Fibroblast of pulmonary artery (primary cell): ENCODE results near the gene P3H3.

ENCODE experiments used
- DNase-seq: peaks from one replicate; pipeline ENCODE4 v3.0.0-alpha.2; 2010; ENCODE audit warnings: low read depth
- H3K4me3 ChIP-seq: replicated peaks from 2 replicates; pipeline ENCODE4 v1.5.1; 2011; ENCODE audit warnings: low read depth, mild to moderate bottlenecking, control low read depth, low read length, moderate library complexity
- TF ChIP-seq, protein P1 (sequence below): IDR thresholded peaks from 2 replicates; pipeline ENCODE4 v1.5.1; 2011; ENCODE audit warnings: mild to moderate bottlenecking, control low read depth, low read length, inconsistent platforms; ENCODE audit errors: missing control alignments

P3H3 gene

DNA sequence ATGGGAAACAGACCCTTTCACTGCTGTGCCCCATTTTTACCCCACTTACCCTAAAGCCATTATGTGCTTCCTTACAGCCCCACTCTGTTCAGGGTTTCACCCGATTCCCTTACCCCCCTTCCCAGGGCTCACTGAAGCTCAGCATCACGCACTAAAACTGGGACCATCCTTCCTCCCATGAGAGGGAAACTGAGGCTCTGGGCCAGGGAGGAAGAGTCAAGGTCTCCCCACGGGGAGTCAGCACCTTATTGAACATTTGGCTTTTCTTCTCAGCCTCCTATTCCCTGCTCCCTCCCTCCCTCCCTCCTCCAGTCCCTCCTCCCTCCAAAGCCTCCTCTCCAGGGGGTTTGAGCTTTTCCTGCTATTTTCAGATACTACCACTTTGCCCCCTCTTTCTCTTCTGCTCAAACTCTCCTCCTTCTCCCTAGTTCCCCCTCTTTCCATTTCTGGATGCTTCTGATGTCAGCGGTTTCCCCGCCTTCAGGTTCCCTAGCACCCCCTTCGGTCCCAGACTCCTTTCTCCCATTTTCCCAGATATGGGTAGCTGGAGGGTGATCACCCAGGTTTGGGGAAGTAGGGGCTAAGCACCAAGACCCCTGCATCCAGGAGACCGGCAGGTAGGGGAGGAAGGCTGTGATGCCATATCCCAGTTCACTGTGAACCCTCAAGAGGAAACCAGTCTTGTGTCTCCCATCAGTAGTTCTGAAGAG lies 5.6 kb upstream of the P3H3 start:
- TF ChIP-seq, protein P1, sequence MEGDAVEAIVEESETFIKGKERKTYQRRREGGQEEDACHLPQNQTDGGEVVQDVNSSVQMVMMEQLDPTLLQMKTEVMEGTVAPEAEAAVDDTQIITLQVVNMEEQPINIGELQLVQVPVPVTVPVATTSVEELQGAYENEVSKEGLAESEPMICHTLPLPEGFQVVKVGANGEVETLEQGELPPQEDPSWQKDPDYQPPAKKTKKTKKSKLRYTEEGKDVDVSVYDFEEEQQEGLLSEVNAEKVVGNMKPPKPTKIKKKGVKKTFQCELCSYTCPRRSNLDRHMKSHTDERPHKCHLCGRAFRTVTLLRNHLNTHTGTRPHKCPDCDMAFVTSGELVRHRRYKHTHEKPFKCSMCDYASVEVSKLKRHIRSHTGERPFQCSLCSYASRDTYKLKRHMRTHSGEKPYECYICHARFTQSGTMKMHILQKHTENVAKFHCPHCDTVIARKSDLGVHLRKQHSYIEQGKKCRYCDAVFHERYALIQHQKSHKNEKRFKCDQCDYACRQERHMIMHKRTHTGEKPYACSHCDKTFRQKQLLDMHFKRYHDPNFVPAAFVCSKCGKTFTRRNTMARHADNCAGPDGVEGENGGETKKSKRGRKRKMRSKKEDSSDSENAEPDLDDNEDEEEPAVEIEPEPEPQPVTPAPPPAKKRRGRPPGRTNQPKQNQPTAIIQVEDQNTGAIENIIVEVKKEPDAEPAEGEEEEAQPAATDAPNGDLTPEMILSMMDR = no peak
- H3K4me3 ChIP-seq = peak overlapping the region; percentile 51

DNA sequence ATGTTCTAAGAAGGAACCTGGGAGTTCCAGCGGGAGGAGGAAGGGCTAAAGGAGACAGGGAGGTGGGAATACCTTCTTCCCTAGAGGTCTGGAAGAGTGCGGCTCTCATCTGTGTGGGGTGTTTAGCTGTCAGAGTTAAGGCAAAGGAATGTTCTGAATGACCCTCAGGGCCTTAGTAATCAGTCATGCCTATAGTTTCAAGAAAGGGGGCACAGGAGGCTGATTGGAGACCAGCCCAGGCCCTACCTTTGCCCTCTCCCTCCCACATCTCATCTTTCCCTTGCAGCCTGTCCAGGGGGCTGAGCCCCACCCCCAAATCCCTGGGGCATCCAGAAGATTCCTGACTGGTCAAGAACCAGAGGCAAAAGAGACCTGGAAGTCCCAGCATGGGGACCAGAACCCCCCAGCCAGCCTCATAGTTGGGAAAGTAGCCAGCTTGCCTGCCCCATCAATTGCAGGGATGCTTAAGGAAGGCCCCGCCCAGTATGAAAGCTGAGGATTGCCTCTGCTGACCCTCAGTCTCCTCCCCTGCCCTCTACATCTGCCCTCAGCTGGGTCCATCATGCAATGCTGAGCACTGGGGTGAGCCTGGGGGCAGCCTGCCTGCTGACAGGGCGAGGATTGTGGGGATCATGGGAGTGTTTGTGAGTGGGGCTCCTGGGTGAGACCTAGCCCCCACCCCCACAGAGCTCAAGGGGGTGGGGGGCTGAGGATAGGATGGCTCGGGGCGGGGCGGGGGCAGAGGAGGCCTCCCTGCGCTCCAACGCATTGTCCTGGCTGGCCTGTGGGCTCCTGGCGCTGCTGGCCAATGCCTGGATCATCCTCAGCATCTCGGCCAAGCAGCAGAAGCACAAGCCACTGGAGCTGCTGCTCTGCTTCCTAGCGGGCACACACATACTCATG lies 4.8 kb upstream of the P3H3 start:
- no peak for DNase-seq
- TF ChIP-seq, protein P1 = no peak
- H3K4me3 ChIP-seq = no peak overlapping the region

More for the DNA sequence above, 5.6 kb upstream of the P3H3 start:
- no peak for DNase-seq

DNA sequence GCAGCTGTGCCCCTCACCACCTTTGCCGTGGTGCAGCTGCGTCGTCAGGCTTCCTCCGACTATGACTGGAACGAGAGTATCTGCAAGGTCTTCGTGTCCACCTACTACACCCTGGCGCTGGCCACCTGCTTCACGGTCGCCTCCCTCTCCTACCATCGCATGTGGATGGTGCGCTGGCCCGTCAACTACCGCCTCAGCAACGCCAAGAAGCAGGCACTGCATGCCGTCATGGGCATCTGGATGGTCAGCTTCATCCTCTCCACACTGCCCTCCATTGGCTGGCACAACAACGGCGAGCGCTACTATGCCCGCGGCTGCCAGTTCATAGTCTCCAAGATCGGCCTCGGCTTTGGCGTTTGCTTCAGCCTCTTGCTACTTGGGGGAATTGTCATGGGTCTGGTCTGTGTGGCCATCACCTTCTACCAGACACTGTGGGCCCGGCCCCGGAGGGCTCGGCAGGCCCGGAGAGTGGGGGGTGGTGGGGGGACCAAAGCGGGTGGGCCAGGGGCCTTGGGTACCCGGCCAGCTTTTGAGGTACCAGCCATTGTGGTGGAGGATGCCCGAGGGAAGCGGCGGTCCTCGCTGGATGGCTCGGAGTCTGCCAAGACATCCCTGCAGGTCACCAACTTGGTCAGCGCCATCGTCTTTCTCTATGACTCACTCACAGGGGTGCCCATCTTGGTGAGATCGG lies 4.0 kb upstream of the P3H3 start:
- DNase-seq = no peak
- TF ChIP-seq, protein P1 = no peak
- H3K4me3 ChIP-seq = no peak overlapping the region

DNA sequence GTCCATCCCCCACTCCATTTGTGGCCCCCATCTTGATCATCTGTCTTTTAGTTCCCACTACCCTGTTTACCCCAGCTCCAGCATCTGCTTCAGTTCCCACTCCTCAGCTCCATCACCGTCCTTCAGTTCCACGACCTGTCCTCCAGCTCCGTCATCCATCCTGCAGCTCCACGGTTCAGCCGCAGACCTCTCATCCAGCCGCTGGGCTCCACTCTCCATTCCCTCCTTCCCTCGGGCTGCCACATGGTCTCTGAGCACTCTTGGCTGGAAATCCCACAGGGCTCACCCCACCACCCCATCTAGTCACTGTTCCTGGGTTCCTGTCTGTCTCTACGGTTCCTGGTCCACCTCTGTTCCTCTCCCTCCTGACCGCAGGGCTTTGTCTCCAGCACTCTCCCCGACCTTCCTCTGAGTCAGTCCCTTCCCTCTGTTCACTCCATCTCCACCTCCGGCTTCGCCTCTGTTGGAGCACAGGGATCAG lies 3.3 kb upstream of the P3H3 start:
- TF ChIP-seq, protein P1 = no peak
- DNase-seq = peak; percentile 44
- H3K4me3 ChIP-seq = peak overlapping the region; percentile 31

DNA sequence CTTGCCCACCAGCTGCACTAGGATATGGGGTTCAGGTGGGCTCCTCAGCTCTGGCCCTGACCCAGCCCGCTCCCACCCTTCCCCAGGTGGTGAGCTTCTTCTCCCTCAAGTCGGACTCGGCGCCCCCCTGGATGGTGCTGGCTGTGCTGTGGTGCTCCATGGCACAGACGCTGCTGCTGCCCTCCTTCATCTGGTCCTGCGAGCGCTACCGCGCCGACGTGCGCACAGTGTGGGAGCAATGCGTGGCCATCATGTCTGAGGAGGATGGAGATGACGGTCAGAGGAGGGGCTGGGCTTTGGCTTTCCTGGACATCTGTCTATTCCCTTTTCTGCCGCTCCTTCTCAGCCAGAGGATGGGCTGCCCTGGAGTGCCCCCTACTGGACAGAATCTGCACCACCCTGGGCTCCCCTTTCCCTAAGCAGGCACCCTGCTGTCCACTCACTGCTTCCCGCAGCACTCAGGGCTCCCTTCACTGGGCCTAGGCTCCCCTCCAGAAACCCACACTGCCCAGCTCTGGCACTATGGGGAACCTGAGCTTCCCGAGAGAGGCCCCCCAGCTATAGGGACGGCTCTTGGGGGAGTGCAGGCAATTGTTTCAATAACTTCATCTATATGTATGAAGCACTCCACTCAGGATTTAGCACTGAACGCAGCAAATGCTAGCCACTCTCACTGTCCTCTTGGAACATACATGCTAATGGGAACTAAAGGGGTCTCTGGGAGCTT lies 2.6 kb upstream of the P3H3 start:
- TF ChIP-seq, protein P1 = peak; percentile 93
- peak overlapping the region; percentile 31 for H3K4me3 ChIP-seq
- DNase-seq = peak; percentile 88

DNA sequence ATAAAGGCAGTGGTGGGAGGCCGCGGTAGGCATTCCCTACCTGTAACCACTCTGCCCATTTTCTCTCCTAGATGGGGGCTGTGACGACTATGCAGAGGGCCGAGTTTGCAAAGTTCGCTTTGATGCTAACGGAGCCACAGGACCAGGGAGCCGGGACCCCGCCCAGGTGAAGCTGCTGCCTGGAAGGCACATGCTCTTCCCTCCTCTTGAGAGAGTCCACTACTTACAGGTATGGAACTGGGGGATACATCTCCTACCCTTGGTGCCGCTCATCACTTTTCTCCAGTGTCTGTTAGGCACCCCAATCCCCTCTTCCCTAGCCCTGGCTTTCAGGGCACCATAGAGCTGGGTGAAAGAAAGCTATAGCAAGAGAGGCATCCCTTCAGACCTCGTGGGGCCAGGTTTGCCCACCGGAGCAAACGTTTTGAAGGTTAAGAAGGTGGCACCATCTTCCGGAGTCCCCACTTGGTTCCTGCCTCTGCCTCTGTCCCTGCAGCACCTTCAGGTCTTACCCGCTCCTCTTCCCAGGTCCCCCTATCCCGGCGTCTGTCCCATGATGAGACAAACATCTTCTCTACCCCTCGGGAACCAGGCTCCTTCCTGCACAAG lies 2.0 kb upstream of the P3H3 start:
- no peak overlapping the region for H3K4me3 ChIP-seq

More for the DNA sequence above, 2.0 kb upstream of the P3H3 start:
- DNase-seq = no peak
- TF ChIP-seq, protein P1 = no peak
